ENCODE measurements around the gene CNTNAP2. TPM values are rescaled to one million over a fixed set of nuclear protein-coding genes. Genes with fewer than 3 reads are reported as not detected.
"Not testable (repeated sequence)": the region's sequence is repeated elsewhere in the genome, so short reads cannot be mapped to it uniquely, and the experiment has no call there.

The CNTNAP2 gene
- total RNA-seq, 4 donors from 2014 or later = 0.29 to 0.88 (median 0.33) TPM; not detected in 1

DNA sequence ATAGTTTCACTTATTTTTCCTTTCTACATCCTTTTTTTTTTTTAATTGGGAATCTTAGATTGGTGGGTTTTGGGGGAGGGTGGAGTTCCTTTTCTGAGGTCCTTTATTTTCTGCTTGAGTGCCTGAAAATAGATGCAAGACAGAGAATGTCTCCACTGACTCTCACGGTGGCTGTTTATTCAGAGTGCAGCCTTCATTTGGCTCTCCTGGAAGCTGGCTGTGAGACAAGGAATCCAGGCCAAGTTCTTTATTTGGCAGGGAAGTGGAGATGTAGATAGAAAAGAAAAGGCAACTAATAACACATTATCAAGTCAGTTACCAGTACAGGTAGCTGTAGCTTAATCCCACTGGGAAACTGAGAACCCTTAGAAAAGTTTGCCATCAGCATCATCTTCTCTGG is 118.6 kb downstream of the CNTNAP2 start:
- intact Hi-C loops (cut with DNase I) = no loop called here
- Histone ChIP-seq H3K27ac (no peak overlapping the region), H3K27me3 (no peaks in the 10 kb centered on the region), H3K36me3 (no peaks in the 10 kb centered on the region), H3K4me1 (no peaks in the 10 kb centered on the region), H3K9me3 (no peaks in the 10 kb centered on the region), H3K4me3 (replicated peaks in 1 of 3) (no peak overlapping the region)
- WGBS, 2 donors = 3 to 29% methylated on average over 1 of the region's 1 CpG
- peak in 1 of 2 donors; percentile 10 for DNase-seq
- TF ChIP-seq POLR2A (IDR thresholded peaks at IDR 0.05) = no peak
- TF ChIP-seq, protein P1, sequence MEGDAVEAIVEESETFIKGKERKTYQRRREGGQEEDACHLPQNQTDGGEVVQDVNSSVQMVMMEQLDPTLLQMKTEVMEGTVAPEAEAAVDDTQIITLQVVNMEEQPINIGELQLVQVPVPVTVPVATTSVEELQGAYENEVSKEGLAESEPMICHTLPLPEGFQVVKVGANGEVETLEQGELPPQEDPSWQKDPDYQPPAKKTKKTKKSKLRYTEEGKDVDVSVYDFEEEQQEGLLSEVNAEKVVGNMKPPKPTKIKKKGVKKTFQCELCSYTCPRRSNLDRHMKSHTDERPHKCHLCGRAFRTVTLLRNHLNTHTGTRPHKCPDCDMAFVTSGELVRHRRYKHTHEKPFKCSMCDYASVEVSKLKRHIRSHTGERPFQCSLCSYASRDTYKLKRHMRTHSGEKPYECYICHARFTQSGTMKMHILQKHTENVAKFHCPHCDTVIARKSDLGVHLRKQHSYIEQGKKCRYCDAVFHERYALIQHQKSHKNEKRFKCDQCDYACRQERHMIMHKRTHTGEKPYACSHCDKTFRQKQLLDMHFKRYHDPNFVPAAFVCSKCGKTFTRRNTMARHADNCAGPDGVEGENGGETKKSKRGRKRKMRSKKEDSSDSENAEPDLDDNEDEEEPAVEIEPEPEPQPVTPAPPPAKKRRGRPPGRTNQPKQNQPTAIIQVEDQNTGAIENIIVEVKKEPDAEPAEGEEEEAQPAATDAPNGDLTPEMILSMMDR (IDR thresholded peaks at IDR 0.05) = no peak

DNA sequence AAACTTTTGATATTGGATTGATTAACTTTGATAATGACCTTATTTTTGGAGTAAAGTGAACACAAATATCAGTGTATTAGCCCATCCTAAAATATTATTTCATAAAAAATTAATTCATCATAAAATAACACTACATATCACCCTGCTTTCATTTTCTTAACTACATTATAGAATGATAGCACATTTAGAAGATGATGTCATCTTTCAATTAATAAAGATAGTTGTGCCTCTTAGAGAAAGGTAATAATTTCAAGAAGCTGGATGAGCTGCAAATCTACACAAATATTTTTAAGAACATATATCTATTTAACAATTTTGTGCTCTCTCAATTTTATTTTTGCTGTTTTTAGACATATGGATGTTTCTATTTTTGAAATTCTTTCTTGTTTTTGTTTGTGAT is 126.1 kb downstream of the CNTNAP2 start:
- Histone ChIP-seq H3K4me3 (replicated peaks in 1 of 3) (no peak overlapping the region), H3K36me3 (no peaks in the 10 kb centered on the region), H3K9me3 (no peaks in the 10 kb centered on the region), H3K27ac (no peak overlapping the region), H3K27me3 (no peaks in the 10 kb centered on the region), H3K4me1 (no peaks in the 10 kb centered on the region)
- TF ChIP-seq POLR2A (IDR thresholded peaks at IDR 0.05) = no peak
- TF ChIP-seq, protein P1 (IDR thresholded peaks at IDR 0.05) = no peak
- DNase-seq = no peak
- intact Hi-C loops (cut with DNase I) = no loop called here

DNA sequence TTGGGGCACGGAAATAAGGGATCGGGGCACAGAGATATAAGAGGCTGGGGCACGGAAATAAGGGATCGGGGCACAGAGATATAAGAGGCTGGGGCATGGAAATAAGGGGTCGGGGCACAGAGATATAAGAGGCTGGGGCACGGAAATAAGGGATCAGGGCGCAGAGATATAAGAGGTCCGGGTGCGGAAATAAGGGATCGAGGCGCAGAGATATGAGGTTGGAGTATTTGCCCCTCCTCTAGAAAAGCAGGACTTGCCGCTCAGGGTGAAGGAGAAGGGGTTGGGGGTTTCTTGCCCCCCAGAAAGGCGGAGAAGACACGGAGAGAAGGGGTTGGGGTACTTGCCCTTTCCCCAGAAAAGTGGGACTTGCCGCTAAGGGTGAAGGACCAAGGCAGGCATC is 131.4 kb downstream of the CNTNAP2 start:
- H3K4me3 ChIP-seq (replicated peaks in 1 of 3); DNase-seq; H3K9me3 ChIP-seq; H3K27ac ChIP-seq; H3K36me3 ChIP-seq; H3K4me1 ChIP-seq; intact Hi-C loops (cut with DNase I); H3K27me3 ChIP-seq: not testable (repeated sequence)
- WGBS, 2 donors = 45 to 47% methylated on average over 15 of the region's 15 CpGs

DNA sequence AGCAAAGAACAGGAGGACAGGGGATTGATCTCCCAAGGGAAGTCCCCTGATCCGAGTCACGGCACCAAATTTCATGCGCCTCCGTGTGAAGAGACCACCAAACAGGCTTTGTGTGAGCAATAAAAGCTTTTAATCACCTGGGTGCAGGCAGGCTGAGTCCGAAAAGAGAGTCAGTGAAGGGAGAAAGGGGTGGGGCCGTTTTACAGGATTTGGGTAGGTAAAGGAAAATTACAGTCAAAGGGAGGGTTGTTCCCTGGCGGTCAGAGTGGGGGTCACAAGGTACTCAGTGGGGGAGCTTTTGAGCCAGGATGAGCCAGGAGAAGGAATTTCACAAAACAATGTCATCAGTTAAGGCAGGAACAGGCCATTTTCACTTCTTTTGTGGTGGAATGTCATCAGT is 132.1 kb downstream of the CNTNAP2 start:
- H3K27ac ChIP-seq; H3K4me1 ChIP-seq; H3K27me3 ChIP-seq; intact Hi-C loops (cut with DNase I); H3K36me3 ChIP-seq; DNase-seq; H3K4me3 ChIP-seq (replicated peaks in 1 of 3); H3K9me3 ChIP-seq: not testable (repeated sequence)
- WGBS, 2 donors = 45 to 47% methylated on average over 7 of the region's 7 CpGs

DNA sequence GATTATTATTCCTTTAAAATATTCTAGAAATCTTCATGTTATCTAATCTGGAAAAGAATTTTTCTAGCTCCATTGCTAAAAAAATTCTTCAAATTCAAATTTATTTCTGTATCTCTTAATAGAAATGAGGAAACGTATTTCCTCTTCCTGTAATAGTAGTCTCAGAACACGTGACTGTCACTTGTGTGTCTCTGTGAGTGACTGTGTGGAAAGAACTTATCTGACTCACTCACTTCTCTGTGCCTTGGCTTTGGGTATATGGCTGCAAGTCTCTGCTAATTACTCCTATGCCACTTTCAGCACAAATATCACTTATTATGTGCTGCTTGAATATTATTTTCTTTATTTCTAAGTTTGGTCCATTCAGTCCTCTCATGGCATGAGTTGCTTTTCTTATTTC is 132.7 kb downstream of the CNTNAP2 start:
- 72% methylated on average over 2 of the region's 2 CpGs for WGBS, 2 donors
- DNase-seq = no peak
- Histone ChIP-seq H3K9me3 (no peaks in the 10 kb centered on the region), H3K4me3 (replicated peaks in 1 of 3) (no peak overlapping the region), H3K27ac (no peak overlapping the region), H3K27me3 (no peaks in the 10 kb centered on the region), H3K4me1 (no peaks in the 10 kb centered on the region), H3K36me3 (no peaks in the 10 kb centered on the region)
- TF ChIP-seq POLR2A (IDR thresholded peaks at IDR 0.05) = no peak
- TF ChIP-seq, protein P1 (IDR thresholded peaks at IDR 0.05) = no peak
- intact Hi-C loops (cut with DNase I) = no loop called here

DNA sequence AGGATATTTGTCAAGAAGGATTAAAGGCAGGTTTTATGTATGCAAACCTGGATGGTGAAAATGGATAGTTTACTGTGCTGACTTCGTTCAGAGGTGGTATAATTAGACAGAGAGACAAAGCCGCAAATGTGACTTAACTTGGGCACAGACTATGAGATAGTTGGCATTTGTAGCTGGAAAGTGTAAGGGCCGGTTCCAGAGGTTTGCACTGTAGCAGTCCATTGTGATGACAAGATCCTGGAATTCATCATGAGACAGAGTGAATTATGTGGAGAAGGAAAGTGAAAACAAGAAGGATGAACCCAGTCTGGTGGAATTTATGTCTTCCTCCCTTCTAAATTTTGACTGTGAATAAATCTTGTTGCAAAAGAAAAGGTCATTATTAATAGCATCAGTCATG is 139.0 kb downstream of the CNTNAP2 start:
- H3K4me1 ChIP-seq = no peaks in the 10 kb centered on the region
- H3K9me3 ChIP-seq = no peaks in the 10 kb centered on the region
- no peak overlapping the region for H3K4me3 ChIP-seq (replicated peaks in 1 of 3)
- H3K36me3 ChIP-seq = no peaks in the 10 kb centered on the region
- DNase-seq = no peak
- WGBS, 2 donors = 76 to 79% methylated on average over 3 of the region's 3 CpGs
- TF ChIP-seq, protein P1 (IDR thresholded peaks at IDR 0.05) = no peak
- no peak for TF ChIP-seq POLR2A (IDR thresholded peaks at IDR 0.05)
- intact Hi-C loops (cut with DNase I) = no loop called here
- no peak overlapping the region for H3K27ac ChIP-seq
- H3K27me3 ChIP-seq = no peaks in the 10 kb centered on the region
